IPS-NIHi11 (cell line): ENCODE results near the gene UHRF1.

ENCODE experiments used
- DNase-seq: peaks from one replicate; pipeline ENCODE4 v3.0.0; 2012; ENCODE audit warnings: mixed read lengths, low spot score

The UHRF1 gene

DNA sequence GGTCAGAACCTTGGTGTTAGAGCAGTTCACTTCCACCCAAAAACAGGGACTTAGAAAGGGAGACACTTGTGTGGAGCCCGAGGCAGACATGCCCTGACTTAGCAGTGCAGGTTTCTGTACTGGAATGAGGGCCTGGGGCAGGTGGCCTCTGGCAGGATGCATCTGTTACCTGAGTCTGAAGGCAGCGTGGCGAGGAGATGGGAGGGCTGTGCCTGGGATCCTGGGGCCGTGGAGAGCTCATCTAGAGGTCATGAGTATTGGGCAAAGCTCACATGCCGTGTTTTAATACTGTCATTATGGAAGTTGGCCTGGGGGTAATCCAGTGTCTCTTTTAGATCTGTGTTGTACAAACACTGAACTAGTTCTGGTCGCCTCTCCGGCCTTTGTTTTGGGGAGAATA, 81.0 kb downstream of the UHRF1 start:
- DNase-seq = no peak

- no peak for DNase-seq
Measured at GRCh38 chr19:4991538-4991937, 82.2 kb downstream of the UHRF1 start.

GRCh38 chr19:4991996-4992698, 82.8 kb downstream of the UHRF1 start:
- DNase-seq = no peak

DNA sequence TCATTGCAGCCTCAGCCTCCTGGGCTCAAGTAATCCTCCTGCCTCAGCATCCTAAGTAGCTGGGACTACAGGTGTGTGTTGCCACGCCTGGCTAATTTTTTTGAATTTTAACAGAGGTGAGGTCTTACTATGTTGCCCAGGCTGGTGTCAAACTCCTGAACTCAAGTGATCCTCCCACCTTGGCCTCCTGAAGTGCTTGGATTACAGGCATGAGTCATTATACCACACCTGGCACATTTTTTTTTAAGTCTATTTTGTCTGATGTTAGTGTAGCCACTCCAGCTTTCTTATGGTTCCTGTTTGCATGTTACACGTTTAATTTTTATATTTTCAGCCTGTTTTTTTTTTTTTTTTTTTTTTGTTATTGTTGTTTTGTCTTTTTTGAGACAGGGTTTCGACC, 84.4 kb downstream of the UHRF1 start:
- no peak for DNase-seq

GRCh38 chr19:4996701-4997100, 87.4 kb downstream of the UHRF1 start:
- no peak for DNase-seq

DNA sequence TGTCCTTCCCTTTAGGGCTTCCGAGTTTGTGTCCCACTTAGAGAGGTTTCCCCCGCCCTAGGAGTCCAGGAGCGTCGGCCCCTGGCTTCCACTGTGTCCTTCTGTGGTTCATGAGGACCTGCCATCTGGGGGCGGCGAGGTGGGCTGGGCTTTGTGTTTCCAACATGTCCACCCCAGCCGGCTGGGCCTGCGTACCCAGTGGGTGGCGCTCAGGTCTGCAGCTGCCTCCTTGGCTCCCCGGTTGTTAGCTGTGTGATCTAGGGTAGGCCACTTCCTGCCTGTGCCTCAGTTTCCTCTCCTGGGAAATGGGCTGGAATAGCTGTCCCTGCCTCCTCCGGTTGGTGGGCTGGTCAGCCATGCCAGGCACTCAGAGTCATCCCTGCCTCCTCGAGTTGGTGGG, 88.0 kb downstream of the UHRF1 start:
- DNase-seq = no peak

DNA sequence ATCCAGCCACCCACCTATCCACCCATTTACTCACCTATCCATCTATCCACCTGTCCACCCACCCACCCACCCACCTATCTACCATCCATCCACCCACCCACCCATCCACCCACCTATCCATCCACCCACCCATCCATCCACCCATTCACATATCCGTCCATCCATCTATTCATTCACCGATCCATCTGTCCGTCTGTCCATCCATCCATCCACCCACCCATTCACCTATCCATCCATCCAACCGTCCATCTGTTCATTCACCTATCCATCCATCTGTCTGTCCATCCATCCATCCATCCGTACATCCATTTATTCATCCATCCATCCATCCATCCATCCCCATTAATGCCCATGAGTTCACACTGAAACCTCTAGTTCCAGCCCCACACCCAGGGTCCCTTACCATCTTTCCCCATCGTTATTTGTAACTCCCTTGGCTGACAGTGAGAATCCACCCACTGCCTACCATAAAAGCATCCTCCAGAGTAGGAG, 90.9 kb downstream of the UHRF1 start:
- DNase-seq = no peak

DNA sequence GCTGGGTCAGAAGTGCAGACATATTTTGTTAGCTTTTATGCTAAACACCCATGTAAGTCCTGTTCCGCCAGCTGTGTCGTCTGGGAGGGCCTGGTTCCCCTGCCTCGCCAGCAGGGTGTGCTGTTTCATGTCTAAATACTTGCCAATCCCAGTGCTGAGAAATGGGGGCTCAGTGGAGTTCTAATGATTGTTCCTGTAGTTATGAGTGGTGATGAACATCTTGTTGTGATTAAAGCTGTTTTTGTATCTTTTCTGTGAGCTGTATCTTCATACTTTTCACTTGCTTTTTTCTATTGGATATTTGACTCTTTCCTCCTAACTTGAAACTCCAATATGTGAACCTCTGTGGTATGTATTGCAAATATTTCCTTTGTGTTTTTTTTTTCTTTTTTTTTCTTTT, 92.3 kb downstream of the UHRF1 start:
- DNase-seq = peak; percentile 78

DNA sequence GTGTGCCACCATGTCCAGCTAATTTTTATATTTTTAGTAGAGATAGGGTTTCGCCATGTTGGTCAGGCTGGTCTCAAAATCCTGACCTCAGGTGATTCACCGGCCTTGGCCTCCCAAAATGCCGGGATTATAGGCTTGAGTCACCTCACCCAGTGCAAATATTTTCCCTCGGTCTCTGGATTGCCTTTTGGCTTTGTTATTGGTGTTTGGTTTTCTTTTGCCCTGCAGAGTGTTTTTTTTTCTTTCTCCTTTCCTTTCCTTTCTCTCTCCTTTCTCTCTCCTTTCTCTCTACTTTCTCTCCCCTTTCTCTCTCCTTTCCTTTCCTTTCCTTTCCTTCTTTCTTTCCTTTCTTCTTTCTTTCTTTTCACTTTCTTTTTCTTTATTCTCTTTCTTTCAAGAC, 92.8 kb downstream of the UHRF1 start:
- no peak for DNase-seq

GRCh38 chr19:5003781-5004180, 94.5 kb downstream of the UHRF1 start:
- DNase-seq = no peak

GRCh38 chr19:5005096-5005495, 95.8 kb downstream of the UHRF1 start:
- DNase-seq = no peak

- DNase-seq = no peak
Measured at GRCh38 chr19:5006201-5006600, 96.9 kb downstream of the UHRF1 start.

DNA sequence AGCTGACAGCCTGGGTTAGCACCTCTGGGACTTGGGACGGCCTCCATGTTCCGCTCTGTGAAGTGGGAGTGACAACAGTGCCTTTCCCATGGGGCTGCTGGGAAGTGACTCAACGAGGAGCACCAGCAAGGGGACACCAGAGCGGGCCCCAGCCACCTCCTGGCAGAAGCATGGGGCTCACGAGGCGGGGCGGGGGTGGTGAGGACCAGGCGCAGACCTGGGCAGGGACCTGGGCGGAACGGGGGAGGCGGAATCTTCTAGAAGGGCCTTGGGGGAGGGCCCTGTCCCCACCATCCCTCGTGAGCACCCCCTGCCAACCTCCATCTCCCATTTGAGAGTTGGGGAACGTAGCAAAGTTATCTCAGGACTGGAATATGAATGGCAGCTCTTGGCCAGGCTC, 97.5 kb downstream of the UHRF1 start:
- no peak for DNase-seq
